ENCODE measurements around the gene PCMT1. TPM values are rescaled to one million over a fixed set of nuclear protein-coding genes. Genes with fewer than 3 reads are reported as not detected.

PCMT1 gene
- total and polyA plus RNA-seq, 9 of the 15 experiments (the other 6 are each of a cell fraction or from before 2014, with no cell fraction given): 217 to 541 (median 327) TPM

DNA sequence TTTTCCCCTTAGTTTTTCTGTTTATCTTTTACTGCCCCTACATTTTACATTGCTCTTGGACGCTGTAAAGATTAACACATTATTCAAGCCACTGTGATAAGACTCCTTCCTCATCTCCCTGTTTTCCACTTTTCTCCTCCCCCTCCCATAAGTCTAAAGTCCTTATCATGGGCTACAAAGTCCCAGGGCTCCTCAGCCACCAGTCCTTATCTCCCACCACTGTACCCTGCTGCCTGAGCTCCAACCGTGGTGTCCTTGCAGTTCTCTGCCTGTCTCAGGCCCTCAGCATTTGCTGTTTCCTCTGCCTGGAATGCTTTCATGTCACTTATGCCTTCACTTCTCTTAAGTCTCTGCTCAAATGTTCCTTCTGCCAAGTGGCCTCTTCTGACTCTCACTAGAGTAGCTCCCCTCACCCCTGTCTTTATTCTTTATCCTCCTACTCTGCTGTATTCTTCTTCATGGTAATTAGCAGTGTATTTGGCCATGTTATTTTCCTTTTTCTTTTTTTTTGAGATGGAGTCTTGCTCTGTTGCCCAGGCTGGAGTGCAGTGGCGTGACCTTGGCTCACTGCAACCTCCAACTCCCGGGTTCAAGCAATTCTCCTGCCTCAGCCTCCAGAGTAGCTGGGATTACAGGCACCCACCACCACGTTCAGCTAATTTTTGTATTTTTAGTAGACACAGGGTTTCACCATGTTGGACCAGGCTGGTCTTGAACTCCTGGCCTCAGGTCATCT is 20.9 kb upstream of the PCMT1 start (continued):
- TF ChIP-seq, protein P1, sequence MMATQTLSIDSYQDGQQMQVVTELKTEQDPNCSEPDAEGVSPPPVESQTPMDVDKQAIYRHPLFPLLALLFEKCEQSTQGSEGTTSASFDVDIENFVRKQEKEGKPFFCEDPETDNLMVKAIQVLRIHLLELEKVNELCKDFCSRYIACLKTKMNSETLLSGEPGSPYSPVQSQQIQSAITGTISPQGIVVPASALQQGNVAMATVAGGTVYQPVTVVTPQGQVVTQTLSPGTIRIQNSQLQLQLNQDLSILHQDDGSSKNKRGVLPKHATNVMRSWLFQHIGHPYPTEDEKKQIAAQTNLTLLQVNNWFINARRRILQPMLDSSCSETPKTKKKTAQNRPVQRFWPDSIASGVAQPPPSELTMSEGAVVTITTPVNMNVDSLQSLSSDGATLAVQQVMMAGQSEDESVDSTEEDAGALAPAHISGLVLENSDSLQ (IDR thresholded peaks at IDR 0.05): peak; percentile 77
- 0 out of 2 replicates have a peak, but pooled peaks have one; percentile 62 for TF ChIP-seq ZNF76 (CRISPR knock-in tag; IDR thresholded peaks at IDR 0.05; ENCODE audit: borderline replicate concordance)
- no peak for TF ChIP-seq CHD2 (IDR thresholded peaks at IDR 0.05; ENCODE audit: low read depth, low read length)
- TF ChIP-seq MCM3 (IDR thresholded peaks at IDR 0.05): no peak
- TF ChIP-seq SMAD3 (CRISPR knock-in tag; conservative IDR thresholded peaks at IDR 0.05): peak; percentile 72; the same call in 1 of the 2 replicates
- TF ChIP-seq ZNF445 (CRISPR knock-in tag; IDR thresholded peaks at IDR 0.05; ENCODE audit: low read depth): no peak
- TF ChIP-seq ZNF644 (tag; IDR thresholded peaks at IDR 0.05; ENCODE audit: low read depth): peak; percentile 81; the same call in 1 of the 2 replicates
- peak; percentile 74; the same call in 1 of the 2 replicates for TF ChIP-seq ZNF212 (CRISPR knock-in tag; IDR thresholded peaks at IDR 0.05)
- TF ChIP-seq NR2C1 (IDR thresholded peaks at IDR 0.05): no peak
- TF ChIP-seq NR2C1 (tag; IDR thresholded peaks at IDR 0.05): no peak
- TF ChIP-seq HMBOX1 (IDR thresholded peaks at IDR 0.05): no peak
- peak in 1 of 2 experiments; percentile 48; a peak in 2 of 4 replicates for TF ChIP-seq NRF1 (conservative IDR thresholded peaks at IDR 0.05 in 1 of 2, IDR thresholded peaks at IDR 0.05 in 1 of 2)
- TF ChIP-seq ESRRA (IDR thresholded peaks at IDR 0.05; ENCODE audit: borderline replicate concordance, low read depth): peak; percentile 43; the same call in 1 of the 2 replicates
- peak; percentile 27 for TF ChIP-seq HMGN3 (IDR thresholded peaks at IDR 0.05; ENCODE audit: borderline replicate concordance, extremely low read depth, insufficient read length, low read depth, low read length)
- peak; percentile 74 to 76; a peak in 2 of 4 replicates for TF ChIP-seq FOXK2 (conservative IDR thresholded peaks at IDR 0.05 in 1 of 2, IDR thresholded peaks at IDR 0.05 in 1 of 2; ENCODE audit: low read depth in 2 of 2)
- peak; percentile 83 for TF ChIP-seq VEZF1 (CRISPR knock-in tag; IDR thresholded peaks at IDR 0.05)
- TF ChIP-seq MTF1 (CRISPR knock-in tag; IDR thresholded peaks at IDR 0.05; ENCODE audit: borderline replicate concordance): no peak
- TF ChIP-seq JUN (IDR thresholded peaks at IDR 0.05; ENCODE audit: borderline replicate concordance, low read depth, low read length): no peak
- peak; percentile 22; the same call in 1 of the 2 replicates for TF ChIP-seq JUN (CRISPR knock-in tag; IDR thresholded peaks at IDR 0.05; ENCODE audit: borderline replicate concordance)
- TF ChIP-seq ELF1 (tag; IDR thresholded peaks at IDR 0.05): no peak
- TF ChIP-seq SLC30A9 (CRISPR knock-in tag; IDR thresholded peaks at IDR 0.05): no peak
- TF ChIP-seq ZEB2 (IDR thresholded peaks at IDR 0.05): peak; percentile 61; the same call in 1 of the 2 replicates
- no peak for TF ChIP-seq SIN3A (IDR thresholded peaks at IDR 0.05; ENCODE audit: borderline replicate concordance in 2 of 2, control insufficient read depth in 1 of 2, low read depth in 2 of 2, low read length in 2 of 2)
- peak; percentile 84; the same call in 1 of the 2 replicates for TF ChIP-seq ZNF583 (CRISPR knock-in tag; IDR thresholded peaks at IDR 0.05)
